Skeletal muscle tissue (tissue), 4 donors: Measurements from ENCODE around the gene TACR1. TPM values are rescaled to one million over a fixed set of nuclear protein-coding genes. Genes with fewer than 3 reads are reported as not detected.
A peak's percentile ranks its signal among the peaks of the same experiment; 100 is the strongest.
"Not testable (repeated sequence)": the region's sequence is repeated elsewhere in the genome, so short reads cannot be mapped to it uniquely, and the experiment has no call there.

Source experiments
- H3K27ac ChIP-seq: one replicate; pipeline ENCODE4 v1.7.0; 2013; ENCODE audit warnings: mild to moderate bottlenecking, low read depth, low read length, inconsistent platforms
- H3K27me3 ChIP-seq, 3 donors: one replicate each; pipeline ENCODE4 v1.7.0; 2013; ENCODE audit warnings: low read length in 3 of 3; ENCODE audit not compliant: control insufficient read depth in 3 of 3, insufficient read depth in 3 of 3
- H3K36me3 ChIP-seq, 3 donors: one replicate each; pipeline ENCODE4 v1.7.0; 2013; ENCODE audit warnings: low read length in 3 of 3; ENCODE audit not compliant: control insufficient read depth in 3 of 3, insufficient read depth in 3 of 3
- H3K4me1 ChIP-seq, 3 donors: one replicate each; pipeline ENCODE4 v1.7.0; 2013; ENCODE audit warnings: low read length in 3 of 3, mild to moderate bottlenecking in 3 of 3; ENCODE audit not compliant: control insufficient read depth in 3 of 3, insufficient read depth in 3 of 3
- H3K4me3 ChIP-seq, 3 donors: one replicate each; pipeline ENCODE4 v1.7.0; 2013; ENCODE audit warnings: low read length in 3 of 3
- H3K9ac ChIP-seq, 3 donors: one replicate each; pipeline ENCODE4 v1.7.0; 2013; ENCODE audit warnings: low read length in 3 of 3, mild to moderate bottlenecking in 3 of 3, moderate library complexity in 2 of 3, low read depth in 1 of 3
- H3K9me3 ChIP-seq, 3 donors: one replicate each; pipeline ENCODE4 v1.7.0; 2013; ENCODE audit warnings: low read length in 3 of 3; ENCODE audit not compliant: control insufficient read depth in 3 of 3
- total RNA-seq: library from RNA; depleted of rRNA; stranded (reverse); fragments of >200 nt; gene quantifications from one replicate; pipeline ENCODE4 v1.2.3, GENCODE V29; 2014
- donor health status: Osteomylitis.

TACR1 gene
- total RNA-seq, 1 donor from 2014 or later = under 0.01 TPM

DNA sequence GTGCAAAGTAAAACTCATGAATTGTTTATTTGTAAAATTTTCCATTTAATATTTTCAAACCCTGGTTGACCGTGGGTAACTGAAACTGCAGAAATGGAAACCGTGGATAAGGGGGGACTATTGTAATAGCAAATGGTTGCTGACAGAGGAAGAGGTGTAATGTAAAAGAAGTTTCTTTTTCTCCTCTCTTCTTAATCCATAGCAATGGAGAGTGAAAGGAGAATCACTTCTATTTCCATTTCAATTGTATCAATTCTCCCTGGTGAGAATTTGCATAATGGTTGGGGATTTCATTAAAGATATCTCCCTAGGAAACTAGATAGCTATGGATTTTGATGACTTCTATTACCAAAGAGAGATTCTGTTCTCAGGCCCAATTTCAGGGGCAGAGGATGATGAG lies 24.8 kb downstream of the TACR1 start:
- Histone ChIP-seq H3K9ac (no peak overlapping the region), H3K4me1 (no peaks in the 10 kb centered on the region), H3K9me3 (no peaks in the 10 kb centered on the region), H3K36me3 (no peaks in the 10 kb centered on the region), H3K4me3 (no peak overlapping the region), H3K27me3 (no peaks in the 10 kb centered on the region), H3K27ac (no peak overlapping the region)

DNA sequence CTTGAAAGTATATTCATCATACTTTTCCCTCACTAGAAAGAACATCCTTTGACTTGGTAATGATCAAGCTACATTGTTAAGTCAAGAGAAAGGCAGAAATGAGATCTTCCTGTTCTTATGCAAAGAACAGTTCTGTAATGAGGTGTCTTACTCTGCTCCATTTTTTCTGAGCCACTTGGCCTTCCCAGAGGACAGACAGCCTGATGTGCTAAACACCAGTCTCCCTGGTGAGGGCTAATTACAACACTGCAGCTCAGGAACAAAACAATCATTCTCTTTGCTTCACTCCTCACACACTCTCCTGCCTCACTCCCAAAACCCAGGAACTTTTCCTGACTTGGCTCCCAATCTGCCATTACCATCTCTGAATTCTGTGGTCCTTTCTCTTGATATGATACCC lies 25.6 kb downstream of the TACR1 start:
- Histone ChIP-seq H3K9me3 (no peaks in the 10 kb centered on the region), H3K27ac (no peak overlapping the region), H3K4me1 (no peaks in the 10 kb centered on the region), H3K36me3 (no peaks in the 10 kb centered on the region), H3K9ac (no peak overlapping the region), H3K27me3 (no peaks in the 10 kb centered on the region), H3K4me3 (no peak overlapping the region)

DNA sequence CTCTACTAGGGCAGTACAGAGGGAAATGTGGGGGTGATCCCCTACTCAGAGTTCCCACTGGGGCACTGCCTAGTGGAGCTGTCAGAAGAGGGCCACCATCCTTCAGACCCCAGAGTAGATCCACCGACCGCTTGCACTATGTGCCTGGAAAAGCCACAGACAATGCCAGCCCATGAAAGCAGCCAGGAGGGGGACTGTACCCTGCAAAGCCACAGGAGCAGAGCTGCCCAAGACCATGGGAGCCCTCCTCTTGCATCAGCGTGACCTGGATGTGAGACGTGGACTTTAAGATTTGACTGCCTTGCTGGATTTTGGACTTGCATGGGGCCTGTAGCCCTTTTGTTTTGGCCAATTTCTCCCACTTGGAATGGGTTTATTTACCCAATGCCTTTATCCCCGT lies 27.9 kb downstream of the TACR1 start:
- not testable (repeated sequence) for H3K27me3 ChIP-seq, H3K4me3 ChIP-seq, H3K27ac ChIP-seq, H3K9me3 ChIP-seq, H3K9ac ChIP-seq, H3K36me3 ChIP-seq, H3K4me1 ChIP-seq

DNA sequence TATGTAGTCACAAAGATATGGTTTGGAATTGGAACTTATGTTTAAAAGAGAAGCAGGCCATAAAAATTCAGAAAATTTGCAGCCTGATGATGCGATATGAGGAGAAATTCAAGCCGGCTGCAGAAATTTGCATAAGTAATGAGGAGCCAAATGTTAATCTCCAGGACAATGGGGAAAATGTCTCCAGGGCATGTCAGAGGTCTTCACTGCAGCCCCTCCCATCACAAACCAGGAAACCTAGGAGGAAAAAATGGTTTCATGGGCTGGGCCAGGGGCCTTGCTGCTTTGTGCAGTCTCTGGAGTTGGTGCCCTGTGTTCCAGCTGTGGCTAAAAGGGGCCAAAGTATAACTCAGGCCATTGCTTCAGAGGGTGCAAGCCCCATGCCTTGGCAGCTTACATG lies 28.4 kb downstream of the TACR1 start:
- no peak overlapping the region for H3K9ac ChIP-seq
- H3K4me1 ChIP-seq = no peaks in the 10 kb centered on the region
- H3K27ac ChIP-seq = no peak overlapping the region

DNA sequence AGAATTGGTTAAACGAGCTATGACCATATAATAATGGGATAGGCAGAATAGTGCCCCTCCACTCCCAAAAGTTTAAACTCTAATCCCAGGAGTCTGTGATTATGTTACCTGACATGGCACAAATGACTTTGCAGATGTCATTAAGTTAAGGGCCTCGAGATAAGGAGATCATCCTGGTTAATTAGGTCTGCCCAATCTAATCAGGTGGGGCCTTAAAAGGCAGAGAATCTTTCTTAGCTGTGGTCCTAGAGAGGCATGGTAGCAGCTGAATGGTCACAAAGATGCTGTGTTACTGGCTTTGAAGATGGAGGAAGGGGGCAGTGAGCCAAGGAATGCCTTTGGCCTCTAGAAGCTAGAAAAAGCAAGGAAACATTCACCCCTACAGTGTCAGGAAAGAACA lies 31.1 kb downstream of the TACR1 start:
- no peak overlapping the region for H3K27ac ChIP-seq
- H3K4me1 ChIP-seq = no peaks in the 10 kb centered on the region
- no peak overlapping the region for H3K4me3 ChIP-seq
- H3K27me3 ChIP-seq = no peaks in the 10 kb centered on the region
- no peaks in the 10 kb centered on the region for H3K9me3 ChIP-seq
- no peaks in the 10 kb centered on the region for H3K36me3 ChIP-seq
- H3K9ac ChIP-seq = no peak overlapping the region

More for the DNA sequence above, 28.4 kb downstream of the TACR1 start:
- Histone ChIP-seq H3K27me3 (no peaks in the 10 kb centered on the region), H3K36me3 (no peaks in the 10 kb centered on the region), H3K4me3 (no peak overlapping the region), H3K9me3 (no peaks in the 10 kb centered on the region)

DNA sequence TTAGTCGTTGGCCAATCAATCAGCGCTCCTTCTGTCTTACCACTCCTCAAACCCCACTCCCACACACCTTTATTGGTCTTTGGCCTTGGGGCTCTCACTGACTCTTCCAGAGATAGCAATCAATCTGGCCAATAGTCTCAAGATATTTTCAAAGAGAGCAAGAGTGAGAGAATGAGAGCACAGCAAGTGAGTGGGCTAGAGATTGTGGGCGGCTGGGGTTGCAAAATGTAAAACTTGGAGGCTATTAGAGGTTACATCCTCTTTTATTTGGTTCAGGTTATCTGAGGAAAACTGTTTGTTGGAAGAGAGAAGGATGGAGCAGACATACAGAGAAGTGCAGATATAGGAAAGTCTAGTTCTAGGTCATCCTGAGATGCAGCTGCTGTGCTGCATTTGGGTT lies 32.8 kb downstream of the TACR1 start:
- H3K9ac ChIP-seq = no peak overlapping the region
- no peaks in the 10 kb centered on the region for H3K9me3 ChIP-seq
- no peak overlapping the region for H3K27ac ChIP-seq
- no peak overlapping the region for H3K4me3 ChIP-seq
- no peaks in the 10 kb centered on the region for H3K4me1 ChIP-seq
- H3K36me3 ChIP-seq = no peaks in the 10 kb centered on the region
- H3K27me3 ChIP-seq = no peaks in the 10 kb centered on the region

DNA sequence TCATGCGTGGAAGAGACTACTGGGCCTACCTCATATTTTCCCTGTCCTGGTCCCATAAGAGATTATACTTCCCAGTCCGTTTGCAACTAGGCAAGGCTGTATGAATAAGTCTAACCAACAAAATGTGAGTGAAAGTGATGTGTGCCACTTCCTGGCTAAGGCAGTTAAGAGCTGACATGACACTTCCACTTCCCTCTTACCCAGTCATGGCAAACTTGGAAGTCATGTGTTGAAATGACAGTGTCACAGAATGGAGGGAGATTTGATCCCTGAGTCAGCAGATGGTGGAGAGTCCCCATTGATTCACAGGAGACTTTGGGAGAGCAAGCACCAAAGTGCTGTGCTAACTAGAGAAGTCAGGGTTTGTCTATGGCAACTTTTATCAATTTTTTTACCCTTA lies 36.4 kb downstream of the TACR1 start:
- no peak overlapping the region for H3K27ac ChIP-seq
- no peak overlapping the region for H3K9ac ChIP-seq
- no peaks in the 10 kb centered on the region for H3K36me3 ChIP-seq
- H3K4me1 ChIP-seq = no peaks in the 10 kb centered on the region
- H3K4me3 ChIP-seq = no peak overlapping the region
- H3K9me3 ChIP-seq = no peaks in the 10 kb centered on the region
- H3K27me3 ChIP-seq = no peaks in the 10 kb centered on the region

DNA sequence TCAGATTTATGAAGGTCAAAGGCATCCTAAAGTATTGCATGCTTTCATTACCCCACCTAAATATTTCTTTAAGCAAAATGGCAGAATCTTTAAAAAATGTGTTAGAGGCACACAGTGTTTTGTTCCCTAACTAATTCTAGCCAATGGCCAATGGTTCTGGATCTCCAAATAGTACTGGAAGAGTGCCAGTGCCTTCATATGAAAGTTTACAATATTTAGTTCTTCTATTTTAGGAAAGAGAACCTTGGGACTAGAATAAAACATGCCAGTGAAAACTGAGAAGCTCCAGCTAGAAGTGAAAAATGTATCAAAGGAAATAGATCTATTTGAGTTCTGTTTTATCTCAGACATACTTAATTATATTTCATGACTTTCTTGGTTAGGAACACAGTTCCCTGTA lies 37.1 kb downstream of the TACR1 start:
- Histone ChIP-seq H3K36me3 (no peaks in the 10 kb centered on the region), H3K9me3 (no peaks in the 10 kb centered on the region), H3K9ac (no peak overlapping the region), H3K4me3 (no peak overlapping the region), H3K27ac (no peak overlapping the region), H3K4me1 (no peaks in the 10 kb centered on the region), H3K27me3 (no peaks in the 10 kb centered on the region)

DNA sequence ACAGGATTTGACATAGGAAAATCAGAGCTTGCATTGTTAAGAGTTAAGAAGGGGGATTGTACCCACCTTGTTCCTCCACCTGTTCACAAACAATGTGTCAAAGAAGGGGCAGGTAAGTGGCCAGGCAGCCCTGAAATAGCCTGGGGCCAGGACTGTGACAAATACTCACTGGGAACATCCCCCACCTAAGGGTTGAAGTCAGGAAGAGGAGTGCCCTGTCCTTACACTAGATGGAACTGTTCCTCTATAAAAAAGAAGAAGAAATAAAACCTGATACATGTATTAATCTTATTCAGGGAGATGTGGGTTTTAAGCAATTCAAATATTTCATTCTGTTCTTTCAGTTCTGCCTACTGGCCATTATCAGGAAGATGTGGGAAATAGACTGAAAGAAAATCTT lies 41.9 kb downstream of the TACR1 start:
- H3K27ac ChIP-seq = no peak overlapping the region
- no peak overlapping the region for H3K4me3 ChIP-seq
- H3K9me3 ChIP-seq = no peaks in the 10 kb centered on the region
- no peak overlapping the region for H3K9ac ChIP-seq
- H3K27me3 ChIP-seq = no peaks in the 10 kb centered on the region
- H3K36me3 ChIP-seq = no peaks in the 10 kb centered on the region
- H3K4me1 ChIP-seq = peaks cover 0 to 10% (median 0%) of the 10 kb centered on the region in 3 donors

DNA sequence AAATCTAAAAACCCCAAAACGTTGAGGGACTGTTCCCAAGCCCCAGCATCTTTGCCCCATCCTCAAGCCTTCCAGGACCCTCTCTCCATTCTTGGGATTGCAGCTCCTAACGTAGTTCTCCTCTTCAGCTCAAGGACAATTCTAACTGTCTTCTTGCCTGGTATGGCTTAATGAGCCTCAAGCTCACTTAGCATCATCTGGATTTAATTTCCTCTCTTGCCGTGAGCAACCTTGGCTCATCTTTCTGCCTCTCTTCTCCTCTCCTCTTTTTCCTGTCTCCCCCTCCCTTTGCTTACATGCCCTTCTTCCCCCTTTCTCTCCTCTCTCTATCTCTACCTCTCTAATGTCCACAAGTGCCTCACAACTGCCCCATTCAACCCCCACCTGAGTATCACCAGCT lies 44.2 kb downstream of the TACR1 start:
- Histone ChIP-seq H3K9me3 (no peaks in the 10 kb centered on the region), H3K36me3 (no peaks in the 10 kb centered on the region), H3K4me1 (peaks cover 0 to 10% (median 0%) of the 10 kb centered on the region in 3 donors), H3K27me3 (no peaks in the 10 kb centered on the region), H3K4me3 (no peak overlapping the region), H3K27ac (peak overlapping the region; percentile 20), H3K9ac (no peak overlapping the region)

DNA sequence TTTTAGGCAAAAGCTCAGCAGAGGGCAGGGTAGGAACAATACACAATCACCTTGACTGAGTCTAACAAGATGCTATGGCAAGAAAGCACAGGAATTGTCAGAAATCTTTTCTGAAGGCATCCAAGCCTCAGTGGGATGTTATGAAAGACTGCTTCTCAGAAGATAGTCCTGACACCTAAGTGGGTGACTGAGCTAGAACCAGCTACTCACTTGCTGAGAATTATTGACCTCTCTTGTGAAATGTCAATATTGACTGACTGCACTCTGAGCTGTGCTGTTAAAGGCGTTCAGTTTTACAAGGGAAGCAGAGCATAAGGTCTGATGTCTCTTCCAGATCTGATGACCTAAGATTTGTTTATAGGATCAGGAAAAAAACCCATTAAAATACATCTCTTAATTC lies 46.1 kb downstream of the TACR1 start:
- no peak overlapping the region for H3K4me3 ChIP-seq
- no peaks in the 10 kb centered on the region for H3K36me3 ChIP-seq
- H3K27me3 ChIP-seq = no peaks in the 10 kb centered on the region
- no peaks in the 10 kb centered on the region for H3K9me3 ChIP-seq
- peaks cover 0 to 10% (median 0%) of the 10 kb centered on the region in 3 donors for H3K4me1 ChIP-seq
- no peak overlapping the region for H3K9ac ChIP-seq
- H3K27ac ChIP-seq = peak overlapping the region; percentile 30
